Naive B cell (primary cell): ENCODE data around the gene PIWIL1. TPM values are rescaled to one million over a fixed set of nuclear protein-coding genes. Genes with fewer than 3 reads are reported as not detected.

Source experiments
- ATAC-seq, 2 donors: fragments of 150-1000 bp; cut with Tn5 transposase; 2 replicates each; pipeline ENCODE4 v1.10.0; 2021; ENCODE audit warnings: low read depth in 2 of 2, mild to moderate bottlenecking in 2 of 2, moderate library complexity in 2 of 2
- DNase-seq: peaks from one replicate; pipeline ENCODE4 v3.0.0; 2022
- H3K27ac Mint-ChIP-seq, 6 donors: one replicate each; pipeline ENCODE4 v1.8.0; 2020 to 2022; ENCODE audit warnings: mild to moderate bottlenecking in 6 of 6, mixed read lengths in 6 of 6, moderate library complexity in 5 of 6, inconsistent platforms in 2 of 6
- H3K27me3 Mint-ChIP-seq, 3 donors: one replicate each; pipeline ENCODE4 v1.8.0; 2021 to 2022; ENCODE audit warnings: mixed read lengths in 3 of 3, mild to moderate bottlenecking in 1 of 3
- H3K36me3 Mint-ChIP-seq, 2 donors: one replicate each; pipeline ENCODE4 v1.8.0; 2020 to 2022; ENCODE audit warnings: mixed read lengths in 2 of 2, inconsistent platforms in 1 of 2, mild to moderate bottlenecking in 1 of 2
- H3K4me1 Mint-ChIP-seq, 3 donors: one replicate each; pipeline ENCODE4 v1.8.0; 2020 to 2022; ENCODE audit warnings: mixed read lengths in 3 of 3, inconsistent platforms in 1 of 3, mild to moderate bottlenecking in 1 of 3, moderate library complexity in 1 of 3
- H3K4me3 Mint-ChIP-seq, 8 donors: one replicate each; pipeline ENCODE4 v1.8.0; 2020 to 2022; ENCODE audit warnings: mild to moderate bottlenecking in 8 of 8, mixed read lengths in 8 of 8, moderate library complexity in 8 of 8, inconsistent platforms in 2 of 8
- H3K9me3 Mint-ChIP-seq, 7 donors: one replicate each; pipeline ENCODE4 v1.8.0; 2020 to 2022; ENCODE audit warnings: mixed read lengths in 7 of 7, mild to moderate bottlenecking in 5 of 7, inconsistent platforms in 2 of 7, moderate library complexity in 1 of 7
- polyA plus RNA-seq, 6 donors: library from polyadenylated mRNA; unstranded; fragments of 300-500 nt; fragmentation: Illumina TruSeq; gene quantifications; one replicate each; pipeline ENCODE4 v1.2.3, GENCODE V29; 2021; ENCODE audit warnings: low read depth in 6 of 6

The PIWIL1 gene
- polyA plus RNA-seq, 6 donors from 2014 or later: not detected

DNA sequence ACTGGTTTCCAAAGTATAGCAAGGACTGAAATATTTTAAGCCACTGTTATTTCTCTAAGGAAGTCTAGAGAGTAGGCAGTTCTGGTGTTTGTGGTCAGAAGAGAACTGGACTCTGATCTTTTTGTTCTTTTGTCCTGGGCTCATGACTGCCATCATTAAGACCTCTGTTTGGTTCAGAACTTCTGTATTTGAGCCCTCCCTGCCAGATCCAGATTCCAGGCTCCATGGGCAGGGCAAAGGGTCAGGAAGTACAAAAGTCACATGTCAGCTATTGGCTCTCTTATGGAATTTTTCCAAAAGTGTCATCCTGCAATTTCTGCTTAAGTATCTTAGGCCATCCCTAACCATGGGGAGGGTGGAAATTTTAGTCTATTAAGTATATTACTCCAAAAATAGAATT is 6.8 kb downstream of the PIWIL1 start:
- peaks cover 13 to 20% (median 13%) of the 10 kb centered on the region in 3 donors for H3K27me3 Mint-ChIP-seq
- H3K9me3 Mint-ChIP-seq: peaks cover 0 to 4% (median 2%) of the 10 kb centered on the region in 7 donors
- peaks cover 0 to 5% (median 0%) of the 10 kb centered on the region in 3 donors for H3K4me1 Mint-ChIP-seq
- no peak for ATAC-seq
- no peak overlapping the region for H3K27ac Mint-ChIP-seq
- DNase-seq: no peak
- H3K36me3 Mint-ChIP-seq: peaks cover 0 to 4% of the 10 kb centered on the region in 2 donors
- H3K4me3 Mint-ChIP-seq: no peak overlapping the region

DNA sequence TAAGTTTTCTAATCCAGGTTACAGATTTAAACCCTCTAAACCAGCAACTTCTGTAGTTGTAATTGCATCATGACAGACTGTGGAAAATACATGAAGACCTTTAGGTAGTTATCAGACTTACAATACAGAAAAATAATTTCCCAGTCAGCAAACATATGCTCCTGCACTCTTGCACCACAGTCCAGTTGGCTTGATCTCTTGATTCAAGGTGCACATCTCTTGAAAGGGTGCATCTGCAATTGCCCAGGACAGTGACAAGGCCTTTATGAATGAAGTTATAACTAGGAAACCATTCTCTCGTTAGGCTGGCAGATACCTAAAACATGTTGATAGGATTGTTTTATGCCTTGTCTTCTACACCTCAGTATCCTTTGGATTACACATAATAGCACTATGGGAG is 7.6 kb downstream of the PIWIL1 start:
- no peak for DNase-seq
- peaks cover 12 to 13% (median 12%) of the 10 kb centered on the region in 3 donors for H3K27me3 Mint-ChIP-seq
- H3K9me3 Mint-ChIP-seq: peaks cover 0 to 4% (median 0%) of the 10 kb centered on the region in 7 donors
- no peaks in the 10 kb centered on the region for H3K4me1 Mint-ChIP-seq
- no peak overlapping the region for H3K4me3 Mint-ChIP-seq
- no peaks in the 10 kb centered on the region for H3K36me3 Mint-ChIP-seq
- no peak for ATAC-seq
- H3K27ac Mint-ChIP-seq: no peak overlapping the region

DNA sequence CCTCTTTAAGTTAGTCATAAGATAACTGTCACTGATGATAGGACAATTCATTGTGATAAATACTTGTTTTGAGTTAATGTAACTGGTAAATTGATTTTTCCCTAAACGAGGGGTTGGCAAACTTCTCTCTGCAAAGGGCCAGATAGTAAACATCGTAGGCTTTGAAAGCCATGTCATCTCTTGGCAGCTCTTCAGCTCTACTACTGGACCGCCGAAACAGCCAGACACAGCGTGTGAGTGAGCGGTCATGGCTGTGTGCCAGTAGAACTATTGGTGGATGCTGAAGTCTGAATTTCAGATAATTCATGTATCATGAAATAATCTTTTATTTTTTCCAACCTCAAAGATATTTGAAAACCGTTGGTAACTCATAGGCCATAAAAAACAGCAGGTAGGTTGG is 9.9 kb downstream of the PIWIL1 start:
- DNase-seq: no peak
- Mint-ChIP-seq H3K27ac (no peak overlapping the region), H3K36me3 (no peaks in the 10 kb centered on the region), H3K9me3 (no peaks in the 10 kb centered on the region), H3K4me1 (no peaks in the 10 kb centered on the region), H3K4me3 (no peak overlapping the region), H3K27me3 (peaks cover 7 to 14% (median 11%) of the 10 kb centered on the region in 3 donors)
- ATAC-seq: no peak

DNA sequence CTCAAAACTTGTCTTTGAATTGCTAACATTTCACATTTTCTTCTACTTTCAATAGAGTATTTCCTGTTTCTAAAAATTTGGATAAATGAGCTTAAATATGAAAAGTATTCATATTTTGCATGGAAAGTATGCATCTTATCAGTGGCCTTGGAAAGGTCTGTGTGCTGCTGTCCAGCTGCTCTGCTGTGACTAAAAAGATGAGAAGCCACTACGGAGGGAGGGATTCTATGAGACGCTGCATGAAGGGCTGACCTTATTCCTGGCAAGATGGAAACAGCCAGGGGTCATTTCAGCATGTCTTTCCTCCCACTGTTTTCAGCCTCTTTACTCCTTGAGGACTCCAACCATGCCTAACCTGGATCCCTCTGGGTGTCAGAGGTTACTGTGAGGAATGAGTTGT is 13.0 kb downstream of the PIWIL1 start:
- Mint-ChIP-seq H3K36me3 (no peaks in the 10 kb centered on the region), H3K9me3 (no peaks in the 10 kb centered on the region), H3K27ac (no peak overlapping the region), H3K4me3 (no peak overlapping the region), H3K27me3 (peaks cover 11 to 20% (median 13%) of the 10 kb centered on the region in 3 donors), H3K4me1 (no peaks in the 10 kb centered on the region)
- DNase-seq (no peak), ATAC-seq (no peak)

DNA sequence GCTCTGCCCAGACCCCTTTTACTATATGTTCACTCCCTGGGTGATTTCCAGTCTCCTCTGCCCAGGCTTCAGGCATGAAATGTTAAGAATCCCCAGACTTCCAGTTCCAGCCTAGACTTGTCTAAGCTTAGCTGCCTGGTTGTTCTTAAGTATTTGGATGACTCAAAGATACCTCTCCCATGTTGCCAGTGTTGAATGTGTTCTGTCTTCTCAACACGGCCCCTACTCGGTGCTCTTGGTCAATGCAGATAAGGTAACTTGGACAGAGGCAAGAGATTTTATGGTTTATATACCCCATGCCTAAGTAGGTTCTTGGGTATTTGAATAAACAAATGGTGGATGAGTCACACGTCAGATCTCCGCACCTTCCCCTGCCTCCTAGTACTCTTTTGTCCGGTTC is 13.6 kb downstream of the PIWIL1 start:
- Mint-ChIP-seq H3K4me1 (no peaks in the 10 kb centered on the region), H3K9me3 (no peaks in the 10 kb centered on the region), H3K4me3 (no peak overlapping the region), H3K36me3 (no peaks in the 10 kb centered on the region), H3K27me3 (peaks cover 11 to 20% (median 13%) of the 10 kb centered on the region in 3 donors), H3K27ac (no peak overlapping the region)
- ATAC-seq (no peak), DNase-seq (no peak)

DNA sequence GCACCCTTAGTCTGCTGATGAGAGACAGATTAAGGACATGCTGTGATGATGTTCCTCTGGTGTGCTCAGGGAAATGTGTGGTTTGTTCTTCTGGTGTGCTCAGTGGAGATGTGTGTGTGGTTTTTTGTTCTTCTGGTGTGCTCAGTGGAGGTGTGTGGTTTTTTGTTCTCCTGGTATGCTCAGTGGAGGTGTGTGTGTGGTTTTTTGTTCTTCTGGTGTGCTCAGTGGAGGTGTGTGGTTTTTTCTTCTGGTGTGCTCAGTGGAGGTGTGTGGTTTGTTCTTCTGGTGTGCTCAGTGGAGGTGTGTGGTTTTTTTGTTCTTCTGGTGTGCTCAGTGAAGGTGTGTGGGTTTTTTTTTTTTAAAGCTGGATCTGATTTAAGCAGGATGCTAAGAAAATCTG is 15.4 kb downstream of the PIWIL1 start:
- Mint-ChIP-seq H3K4me3 (no peak overlapping the region), H3K9me3 (peaks cover 0 to 2% (median 0%) of the 10 kb centered on the region in 7 donors), H3K4me1 (no peaks in the 10 kb centered on the region), H3K27ac (no peak overlapping the region), H3K36me3 (no peaks in the 10 kb centered on the region), H3K27me3 (peaks cover 11 to 20% (median 15%) of the 10 kb centered on the region in 3 donors)
- no peak for ATAC-seq
- DNase-seq: no peak

DNA sequence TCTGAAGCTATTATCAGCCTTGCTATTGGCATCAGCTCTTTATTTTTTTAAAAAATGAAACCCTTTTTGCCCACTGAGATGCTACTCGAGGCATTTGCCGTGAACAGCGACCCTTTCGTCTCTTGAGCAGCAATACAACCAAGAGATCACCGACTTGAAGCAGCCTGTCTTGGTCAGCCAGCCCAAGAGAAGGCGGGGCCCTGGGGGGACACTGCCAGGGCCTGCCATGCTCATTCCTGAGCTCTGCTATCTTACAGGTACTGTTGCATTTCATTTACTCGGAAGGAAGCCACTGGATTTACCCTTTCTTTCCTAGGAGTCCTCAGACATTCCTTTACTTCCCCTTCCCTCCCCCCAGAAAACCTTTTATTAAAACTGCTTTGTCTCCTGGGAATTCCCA is 16.7 kb downstream of the PIWIL1 start:
- no peak for ATAC-seq
- peaks cover 16 to 25% (median 20%) of the 10 kb centered on the region in 3 donors for H3K27me3 Mint-ChIP-seq
- DNase-seq: no peak
- H3K9me3 Mint-ChIP-seq: peaks cover 0 to 2% (median 0%) of the 10 kb centered on the region in 7 donors
- H3K4me1 Mint-ChIP-seq: no peaks in the 10 kb centered on the region
- no peaks in the 10 kb centered on the region for H3K36me3 Mint-ChIP-seq
- H3K27ac Mint-ChIP-seq: no peak overlapping the region
- H3K4me3 Mint-ChIP-seq: no peak overlapping the region

DNA sequence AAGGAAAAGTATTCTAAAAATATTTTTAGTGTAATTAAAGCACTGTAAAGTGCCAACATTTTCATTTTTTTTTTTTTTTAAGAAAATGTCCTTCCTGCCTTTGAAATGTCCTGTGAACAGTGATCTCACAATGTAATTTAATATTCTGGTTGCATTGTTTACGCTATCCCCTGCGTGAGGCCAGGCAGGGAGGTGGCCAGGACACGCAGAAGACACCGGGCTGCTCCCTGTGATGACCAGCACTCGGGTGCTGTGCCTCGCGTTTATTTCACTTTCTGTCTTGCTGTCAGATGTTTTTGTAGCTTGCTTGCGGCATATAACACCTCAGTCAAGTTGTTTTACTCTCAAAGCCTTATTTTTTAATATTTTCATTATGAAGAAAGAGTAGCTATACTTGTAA is 18.5 kb downstream of the PIWIL1 start:
- Mint-ChIP-seq H3K27ac (no peak overlapping the region), H3K9me3 (peaks cover 0 to 2% (median 0%) of the 10 kb centered on the region in 7 donors), H3K36me3 (no peaks in the 10 kb centered on the region), H3K4me1 (no peaks in the 10 kb centered on the region), H3K4me3 (no peak overlapping the region), H3K27me3 (peaks cover 15 to 18% (median 16%) of the 10 kb centered on the region in 3 donors)
- ATAC-seq (no peak), DNase-seq (no peak)

DNA sequence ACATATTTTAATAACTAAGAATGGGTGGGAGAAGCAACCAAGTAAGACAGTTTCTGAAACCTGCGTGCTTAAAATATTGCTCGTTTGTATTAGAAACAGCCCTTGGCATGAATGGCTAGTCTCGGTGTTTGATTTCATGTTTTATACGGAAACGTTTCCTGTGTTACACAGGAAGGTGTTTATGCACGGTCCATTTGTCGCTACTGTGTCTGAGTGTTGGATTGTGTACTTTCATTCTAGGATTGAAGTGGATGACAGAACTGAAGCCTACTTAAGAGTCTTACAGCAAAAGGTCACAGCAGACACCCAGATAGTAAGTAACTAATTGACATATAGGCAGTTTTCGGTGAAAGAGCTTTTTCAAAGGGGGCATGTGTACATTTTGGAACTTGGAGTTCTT is 19.6 kb downstream of the PIWIL1 start:
- peaks cover 0 to 2% (median 0%) of the 10 kb centered on the region in 7 donors for H3K9me3 Mint-ChIP-seq
- no peak for ATAC-seq
- H3K4me1 Mint-ChIP-seq: no peaks in the 10 kb centered on the region
- H3K36me3 Mint-ChIP-seq: no peaks in the 10 kb centered on the region
- H3K4me3 Mint-ChIP-seq: no peak overlapping the region
- no peak overlapping the region for H3K27ac Mint-ChIP-seq
- DNase-seq: no peak
- peaks cover 7 to 18% (median 8%) of the 10 kb centered on the region in 3 donors for H3K27me3 Mint-ChIP-seq

DNA sequence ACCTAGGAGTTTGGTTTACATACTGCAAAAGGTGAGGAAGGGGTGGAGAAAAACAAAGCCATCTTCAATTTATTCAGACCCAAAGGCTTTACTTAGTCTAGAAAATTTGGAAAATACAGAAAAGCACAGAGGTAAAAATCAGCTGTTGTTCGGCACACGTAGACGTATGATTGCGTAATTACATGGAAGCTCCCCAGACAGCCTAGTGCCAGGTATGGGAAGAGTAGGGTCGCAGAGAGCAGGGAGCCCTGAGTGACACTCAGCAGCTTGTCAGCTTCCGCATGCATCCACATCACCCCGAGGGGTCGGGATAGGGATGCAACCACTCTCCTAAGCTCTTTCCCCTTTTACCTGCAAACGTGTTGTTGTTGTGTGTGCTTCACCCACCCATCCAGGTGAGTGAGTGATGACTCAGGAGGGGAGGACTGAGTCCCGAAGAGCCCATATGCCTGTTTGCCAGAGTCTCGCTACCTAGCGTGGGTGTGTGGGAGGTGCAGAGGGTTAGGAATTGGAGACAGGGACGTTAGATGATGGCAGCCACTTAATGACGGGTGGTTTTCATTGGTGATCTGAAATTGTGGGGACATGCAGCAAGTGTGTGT is 20.1 kb downstream of the PIWIL1 start:
- Mint-ChIP-seq H3K4me1 (no peaks in the 10 kb centered on the region), H3K9me3 (peaks cover 0 to 2% (median 0%) of the 10 kb centered on the region in 7 donors), H3K36me3 (no peaks in the 10 kb centered on the region), H3K27ac (no peak overlapping the region), H3K27me3 (peaks cover 4 to 18% (median 5%) of the 10 kb centered on the region in 3 donors), H3K4me3 (no peak overlapping the region)
- DNase-seq (no peak), ATAC-seq (no peak)

DNA sequence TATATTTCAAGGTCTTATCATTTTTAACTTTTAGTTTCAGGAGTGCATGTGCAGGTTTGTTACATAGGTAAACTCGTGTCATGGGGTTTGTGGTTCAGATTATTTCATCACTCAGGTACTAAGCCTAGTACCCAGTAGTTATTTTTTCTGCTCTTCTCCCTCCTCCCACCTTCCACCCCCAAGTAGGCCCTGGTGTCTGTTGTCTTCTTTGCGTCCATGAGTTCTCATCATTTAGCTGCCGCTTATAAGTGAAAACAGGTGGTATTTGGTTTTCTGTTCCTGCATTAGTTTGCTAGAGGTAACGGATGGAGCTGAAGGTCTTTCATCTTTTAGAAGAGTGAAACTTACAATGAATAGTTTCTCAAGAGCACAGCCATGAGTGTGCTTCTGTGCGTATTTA is 24.4 kb downstream of the PIWIL1 start:
- no peak for DNase-seq
- Mint-ChIP-seq H3K36me3 (no peaks in the 10 kb centered on the region), H3K4me3 (no peak overlapping the region), H3K9me3 (peaks cover 0 to 3% (median 1%) of the 10 kb centered on the region in 7 donors), H3K4me1 (no peaks in the 10 kb centered on the region), H3K27me3 (peaks cover 5 to 12% (median 8%) of the 10 kb centered on the region in 3 donors), H3K27ac (no peak overlapping the region)
- no peak for ATAC-seq

DNA sequence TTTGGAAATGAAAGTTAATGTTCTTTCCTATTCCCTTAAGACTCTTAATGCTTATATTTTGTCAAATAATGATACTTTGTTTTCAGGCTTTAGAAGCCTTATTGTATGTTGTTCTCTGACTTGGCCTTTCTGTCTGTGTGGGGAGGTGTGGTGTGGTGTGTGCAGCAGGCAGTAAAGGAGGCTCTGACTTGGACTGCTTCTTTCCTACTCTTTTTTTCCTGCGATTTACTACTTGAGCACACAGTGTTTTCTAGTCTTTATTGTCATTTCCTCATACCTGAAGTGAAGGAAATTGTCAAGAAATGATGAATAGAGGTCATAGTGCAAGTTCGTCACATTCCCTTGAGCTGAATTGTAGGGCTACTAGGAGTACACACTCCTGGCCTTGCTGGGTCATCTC is 26.9 kb downstream of the PIWIL1 start:
- H3K36me3 Mint-ChIP-seq: no peaks in the 10 kb centered on the region
- peaks cover 0 to 8% (median 0%) of the 10 kb centered on the region in 3 donors for H3K27me3 Mint-ChIP-seq
- H3K4me3 Mint-ChIP-seq: no peak overlapping the region
- DNase-seq (no peak), ATAC-seq (no peak)
- peaks cover 0 to 17% (median 2%) of the 10 kb centered on the region in 7 donors for H3K9me3 Mint-ChIP-seq
- H3K4me1 Mint-ChIP-seq: no peaks in the 10 kb centered on the region
- H3K27ac Mint-ChIP-seq: no peak overlapping the region

DNA sequence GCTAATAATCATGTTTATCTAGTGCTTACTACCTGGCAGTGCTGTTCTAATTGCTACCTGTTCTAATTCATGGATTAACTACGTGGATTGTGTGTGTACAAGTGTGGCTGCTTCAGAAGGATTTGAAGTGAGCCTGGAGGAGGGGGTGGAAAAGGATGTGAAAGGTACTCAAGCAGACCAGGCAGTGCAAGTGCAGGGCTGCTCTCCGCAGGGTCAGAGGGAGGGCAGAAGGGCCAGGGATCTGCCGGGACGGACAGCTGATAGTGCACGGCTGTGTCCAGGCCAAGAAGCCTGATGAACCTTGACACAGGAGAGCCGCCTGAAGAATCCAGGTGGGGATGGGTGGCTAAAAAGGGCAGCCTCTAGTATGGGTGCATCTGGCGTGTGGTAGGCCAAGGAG is 28.5 kb downstream of the PIWIL1 start:
- ATAC-seq (no peak), DNase-seq (no peak)
- Mint-ChIP-seq H3K4me3 (no peak overlapping the region), H3K9me3 (peaks cover 0 to 19% (median 5%) of the 10 kb centered on the region in 7 donors), H3K27me3 (peaks cover 0 to 8% (median 5%) of the 10 kb centered on the region in 3 donors), H3K36me3 (no peaks in the 10 kb centered on the region), H3K4me1 (no peaks in the 10 kb centered on the region), H3K27ac (no peak overlapping the region)

DNA sequence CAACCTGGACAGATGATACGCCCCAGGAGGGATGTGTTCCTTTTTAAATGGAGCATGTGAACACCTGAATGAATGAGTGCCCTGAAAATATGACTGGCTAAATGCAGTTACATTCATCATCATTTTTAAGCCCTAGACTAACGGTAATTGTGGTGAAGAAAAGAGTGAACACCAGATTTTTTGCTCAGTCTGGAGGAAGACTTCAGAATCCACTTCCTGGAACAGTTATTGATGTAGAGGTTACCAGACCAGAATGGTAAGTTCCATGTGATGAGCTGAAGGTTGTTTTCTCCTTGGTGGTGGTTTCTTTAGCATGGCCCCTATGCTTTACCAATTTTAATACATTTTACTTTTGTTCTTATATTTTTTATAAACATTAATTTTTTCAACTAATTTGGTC is 29.3 kb downstream of the PIWIL1 start:
- Mint-ChIP-seq H3K9me3 (peaks cover 0 to 19% (median 5%) of the 10 kb centered on the region in 7 donors), H3K36me3 (no peaks in the 10 kb centered on the region), H3K27ac (no peak overlapping the region), H3K4me3 (no peak overlapping the region), H3K4me1 (no peaks in the 10 kb centered on the region), H3K27me3 (peaks cover 0 to 8% (median 5%) of the 10 kb centered on the region in 3 donors)
- DNase-seq (no peak), ATAC-seq (no peak)
